ENCODE measurements around the gene YES1. TPM values are rescaled to one million over a fixed set of nuclear protein-coding genes. Genes with fewer than 3 reads are reported as not detected.

Gene YES1
- total and polyA plus RNA-seq, 2 of the 13 experiments (the other 11 are each of a cell fraction or from before 2014, with no cell fraction given) = 17.2 to 70.8 TPM

- TF ChIP-seq ZBTB46 (CRISPR knock-in tag; IDR thresholded peaks at IDR 0.05; ENCODE audit: borderline replicate concordance) = no peak
- no peak for TF ChIP-seq TAF1 (CRISPR knock-in tag; IDR thresholded peaks at IDR 0.05)
- no peak for TF ChIP-seq SOX6 (IDR thresholded peaks at IDR 0.05)
- peak; percentile 69 for TF ChIP-seq SOX6 (CRISPR knock-in tag; IDR thresholded peaks at IDR 0.05)
- peak; percentile 66; the same call in 1 of the 2 replicates for TF ChIP-seq ZGPAT (CRISPR knock-in tag; IDR thresholded peaks at IDR 0.05)
- no peak for TF ChIP-seq TRIM24 (CRISPR knock-in tag; IDR thresholded peaks at IDR 0.05)
- TF ChIP-seq MXD3 (CRISPR knock-in tag; IDR thresholded peaks at IDR 0.05) = no peak
- no peak for TF ChIP-seq NCOA5 (CRISPR knock-in tag; IDR thresholded peaks at IDR 0.05)
- no peak for TF ChIP-seq NPAS2 (CRISPR knock-in tag; IDR thresholded peaks at IDR 0.05; ENCODE audit: borderline replicate concordance)
- TF ChIP-seq REL (CRISPR knock-in tag; conservative IDR thresholded peaks at IDR 0.05) = no peak
- peak; percentile 76; the same call in 1 of the 2 replicates for TF ChIP-seq CBX5 (CRISPR knock-in tag; IDR thresholded peaks at IDR 0.05; ENCODE audit: borderline replicate concordance)
- TF ChIP-seq ZNF138 (CRISPR knock-in tag; IDR thresholded peaks at IDR 0.05; ENCODE audit: low read depth) = no peak
- no peak for TF ChIP-seq ZNF329 (CRISPR knock-in tag; IDR thresholded peaks at IDR 0.05; ENCODE audit: low read depth)
- TF ChIP-seq FOSL2 (CRISPR knock-in tag; IDR thresholded peaks at IDR 0.05) = peak; percentile 32
- no peak for TF ChIP-seq ZNF383 (CRISPR knock-in tag; IDR thresholded peaks at IDR 0.05; ENCODE audit: borderline replicate concordance)
- TF ChIP-seq RXRB (CRISPR knock-in tag; IDR thresholded peaks at IDR 0.05; ENCODE audit: borderline replicate concordance) = peak; percentile 68; the same call in 1 of the 2 replicates
- no peak for TF ChIP-seq HOXA9 (CRISPR knock-in tag; IDR thresholded peaks at IDR 0.05; ENCODE audit: borderline replicate concordance)
- no peak for TF ChIP-seq PLSCR1 (CRISPR knock-in tag; IDR thresholded peaks at IDR 0.05; ENCODE audit: borderline replicate concordance)
- TF ChIP-seq JUN (CRISPR knock-in tag; IDR thresholded peaks at IDR 0.05) = no peak
- peak; percentile 72 for TF ChIP-seq GATAD2A (CRISPR knock-in tag; IDR thresholded peaks at IDR 0.05)
- 0 out of 2 replicates have a peak, but pooled peaks have one; percentile 39 for TF ChIP-seq KMT2B (CRISPR knock-in tag; IDR thresholded peaks at IDR 0.05)
- no peak for TF ChIP-seq KDM6A (CRISPR knock-in tag; IDR thresholded peaks at IDR 0.05; ENCODE audit: low read depth)
Observed at GRCh38 chr18:832085-832681, 20.1 kb upstream of the YES1 start (continued).

All from HepG2 (cell line).